Activated T-helper 1 cell treated with anti-CD3 and anti-CD28 coated beads, Interleukin-12 subunit alpha, Interleukin-12 subunit beta, Interleukin-2, Interleukin-4 antibody, amounts not matched to agents 30 ng/mL and 10 ng/mL and 1 ng/mL, durations not matched to agents 14 hours and 24 hours and 36 hours (primary cell): Measurements from ENCODE around the gene DRAXIN. TPM values are rescaled to one million over a fixed set of nuclear protein-coding genes. Genes with fewer than 3 reads are reported as not detected.

Experiments
- DNase-seq: peaks from one replicate; pipeline ENCODE4 v3.0.0; 2021; ENCODE audit warnings: low spot score
- H3K27ac Mint-ChIP-seq: one replicate; pipeline ENCODE4 v1.8.0; 2021; ENCODE audit warnings: mild to moderate bottlenecking, mixed read lengths
- H3K27me3 Mint-ChIP-seq: one replicate; pipeline ENCODE4 v1.8.0; 2022; ENCODE audit warnings: mild to moderate bottlenecking, moderate library complexity, mixed read lengths; ENCODE audit not compliant: insufficient read depth
- H3K36me3 Mint-ChIP-seq: one replicate; pipeline ENCODE4 v1.8.0; 2021; ENCODE audit warnings: low read depth, mixed read lengths
- H3K4me1 Mint-ChIP-seq: one replicate; pipeline ENCODE4 v1.8.0; 2021; ENCODE audit warnings: low read depth, mixed read lengths
- H3K4me3 Mint-ChIP-seq: one replicate; pipeline ENCODE4 v1.8.0; 2021; ENCODE audit warnings: mild to moderate bottlenecking, moderate library complexity, mixed read lengths
- H3K9me3 Mint-ChIP-seq: one replicate; pipeline ENCODE4 v1.8.0; 2021; ENCODE audit warnings: mixed read lengths
- intact Hi-C: fragments of 100-400 bp; cut with micrococcal nuclease; formaldehyde crosslinking; loops from one replicate; pipeline ENCODE4 v1.15.1; 2024
- total RNA-seq: library from RNA; stranded (reverse); gene quantifications from 2 replicates; pipeline ENCODE4 v1.2.3, GENCODE V29; 2022

The DRAXIN gene
- total RNA-seq, 1 donor from 2014 or later: not detected

- H3K27ac Mint-ChIP-seq: no peak overlapping the region
- DNase-seq: no peak
- no peaks in the 10 kb centered on the region for H3K9me3 Mint-ChIP-seq
- H3K36me3 Mint-ChIP-seq: no peaks in the 10 kb centered on the region
- peaks cover 31% of the 10 kb centered on the region for H3K27me3 Mint-ChIP-seq
- no peak overlapping the region for H3K4me3 Mint-ChIP-seq
- H3K4me1 Mint-ChIP-seq: peaks cover 13% of the 10 kb centered on the region
- intact Hi-C loops: no loop called here
These were observed 5.8 kb downstream of the DRAXIN start for GRCh38 chr1:11697188-11697892.

GRCh38 chr1:11697893-11698210 is 6.3 kb downstream of the DRAXIN start:
- no peak overlapping the region for H3K27ac Mint-ChIP-seq
- no peaks in the 10 kb centered on the region for H3K9me3 Mint-ChIP-seq
- no peaks in the 10 kb centered on the region for H3K36me3 Mint-ChIP-seq
- intact Hi-C loops: no loop called here
- no peak for DNase-seq
- H3K27me3 Mint-ChIP-seq: peaks cover 26% of the 10 kb centered on the region
- no peak overlapping the region for H3K4me3 Mint-ChIP-seq
- peaks cover 12% of the 10 kb centered on the region for H3K4me1 Mint-ChIP-seq

GRCh38 chr1:11700601-11701467 is 9.3 kb downstream of the DRAXIN start:
- H3K27me3 Mint-ChIP-seq: peaks cover 14% of the 10 kb centered on the region
- H3K9me3 Mint-ChIP-seq: no peaks in the 10 kb centered on the region
- intact Hi-C loops: no loop called here
- no peaks in the 10 kb centered on the region for H3K36me3 Mint-ChIP-seq
- no peak for DNase-seq
- no peak overlapping the region for H3K27ac Mint-ChIP-seq
- H3K4me3 Mint-ChIP-seq: no peak overlapping the region
- H3K4me1 Mint-ChIP-seq: no peaks in the 10 kb centered on the region

GRCh38 chr1:11701551-11701961 is 10.0 kb downstream of the DRAXIN start:
- H3K27me3 Mint-ChIP-seq: peaks cover 12% of the 10 kb centered on the region
- H3K27ac Mint-ChIP-seq: no peak overlapping the region
- no peaks in the 10 kb centered on the region for H3K9me3 Mint-ChIP-seq
- H3K4me1 Mint-ChIP-seq: no peaks in the 10 kb centered on the region
- no peaks in the 10 kb centered on the region for H3K36me3 Mint-ChIP-seq
- intact Hi-C loops: no loop called here
- H3K4me3 Mint-ChIP-seq: no peak overlapping the region
- DNase-seq: no peak

GRCh38 chr1:11701981-11702803 is 10.7 kb downstream of the DRAXIN start:
- Mint-ChIP-seq H3K4me3 (no peak overlapping the region), H3K9me3 (no peaks in the 10 kb centered on the region), H3K4me1 (no peaks in the 10 kb centered on the region), H3K27ac (no peak overlapping the region), H3K27me3 (peaks cover 12% of the 10 kb centered on the region), H3K36me3 (no peaks in the 10 kb centered on the region)
- no peak for DNase-seq
- intact Hi-C loops: no loop called here

GRCh38 chr1:11703357-11704193 is 12.1 kb downstream of the DRAXIN start:
- intact Hi-C loops: no loop called here
- no peaks in the 10 kb centered on the region for H3K36me3 Mint-ChIP-seq
- DNase-seq: no peak
- H3K27me3 Mint-ChIP-seq: peaks cover 12% of the 10 kb centered on the region
- no peaks in the 10 kb centered on the region for H3K9me3 Mint-ChIP-seq
- H3K4me1 Mint-ChIP-seq: no peaks in the 10 kb centered on the region
- H3K27ac Mint-ChIP-seq: no peak overlapping the region
- no peak overlapping the region for H3K4me3 Mint-ChIP-seq

- H3K4me3 Mint-ChIP-seq: no peak overlapping the region
- H3K9me3 Mint-ChIP-seq: no peaks in the 10 kb centered on the region
- H3K27me3 Mint-ChIP-seq: peaks cover 11% of the 10 kb centered on the region
- intact Hi-C loops: no loop called here
- no peaks in the 10 kb centered on the region for H3K4me1 Mint-ChIP-seq
- H3K27ac Mint-ChIP-seq: no peak overlapping the region
- no peak for DNase-seq
- no peaks in the 10 kb centered on the region for H3K36me3 Mint-ChIP-seq
These were observed 12.7 kb downstream of the DRAXIN start for GRCh38 chr1:11704194-11704529.

- intact Hi-C loops: no loop called here
- no peak overlapping the region for H3K4me3 Mint-ChIP-seq
- DNase-seq: no peak
- no peak overlapping the region for H3K27ac Mint-ChIP-seq
- H3K4me1 Mint-ChIP-seq: no peaks in the 10 kb centered on the region
- H3K9me3 Mint-ChIP-seq: no peaks in the 10 kb centered on the region
- no peaks in the 10 kb centered on the region for H3K36me3 Mint-ChIP-seq
- peaks cover 7% of the 10 kb centered on the region for H3K27me3 Mint-ChIP-seq
These were observed 13.4 kb downstream of the DRAXIN start for GRCh38 chr1:11704691-11705475.

GRCh38 chr1:11705596-11705995 is 14.1 kb downstream of the DRAXIN start:
- H3K4me1 Mint-ChIP-seq: no peaks in the 10 kb centered on the region
- no peak overlapping the region for H3K27ac Mint-ChIP-seq
- DNase-seq: no peak
- H3K9me3 Mint-ChIP-seq: no peaks in the 10 kb centered on the region
- H3K36me3 Mint-ChIP-seq: no peaks in the 10 kb centered on the region
- intact Hi-C loops: no loop called here
- H3K4me3 Mint-ChIP-seq: no peak overlapping the region
- peaks cover 7% of the 10 kb centered on the region for H3K27me3 Mint-ChIP-seq

GRCh38 chr1:11706292-11706691 is 14.8 kb downstream of the DRAXIN start:
- no peaks in the 10 kb centered on the region for H3K36me3 Mint-ChIP-seq
- H3K9me3 Mint-ChIP-seq: no peaks in the 10 kb centered on the region
- intact Hi-C loops: no loop called here
- DNase-seq: no peak
- no peak overlapping the region for H3K27ac Mint-ChIP-seq
- peaks cover 7% of the 10 kb centered on the region for H3K27me3 Mint-ChIP-seq
- H3K4me1 Mint-ChIP-seq: no peaks in the 10 kb centered on the region
- no peak overlapping the region for H3K4me3 Mint-ChIP-seq

GRCh38 chr1:11707621-11708276 is 16.2 kb downstream of the DRAXIN start:
- Mint-ChIP-seq H3K4me3 (no peak overlapping the region), H3K36me3 (no peaks in the 10 kb centered on the region), H3K27me3 (peaks cover 7% of the 10 kb centered on the region), H3K27ac (no peak overlapping the region), H3K4me1 (no peaks in the 10 kb centered on the region), H3K9me3 (no peaks in the 10 kb centered on the region)
- DNase-seq: no peak
- intact Hi-C loops: no loop called here
